Activated T-cell treated with anti-CD3 and anti-CD28 coated beads, Interleukin-2, amount 50 U/mL, for 1 hour (primary cell): Measurements from ENCODE around the gene PCNA.
A peak's percentile ranks its signal among the peaks of the same experiment; 100 is the strongest.
"Not testable (repeated sequence)": the region's sequence is repeated elsewhere in the genome, so short reads cannot be mapped to it uniquely, and the experiment has no call there.

ENCODE experiments used
- DNase-seq: peaks from one replicate; pipeline ENCODE4 v3.0.0-alpha.2; 2020

PCNA gene

DNA sequence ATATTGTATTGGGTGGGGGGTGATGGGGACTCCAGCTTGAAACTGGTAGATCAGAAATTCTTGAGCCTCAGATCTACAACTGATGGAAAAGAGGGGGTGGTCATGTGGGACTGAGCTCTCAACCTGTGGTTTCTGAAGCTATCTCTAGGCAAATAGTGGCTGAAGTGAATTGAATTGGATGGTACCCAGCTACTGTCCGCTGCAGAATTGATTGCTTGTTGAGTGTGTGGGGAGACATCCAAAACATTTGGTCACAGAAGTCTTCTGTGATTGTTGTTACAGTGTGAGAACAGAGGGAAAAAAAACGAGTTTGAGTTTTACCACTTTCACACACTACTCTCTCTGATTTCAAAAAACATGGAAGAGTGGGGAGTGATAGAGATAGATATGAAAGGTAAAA lies 21.9 kb upstream of the PCNA start:
- DNase-seq: no peak

GRCh38 chr20:5140195-5140594 lies 20.4 kb upstream of the PCNA start:
- no peak for DNase-seq

DNA sequence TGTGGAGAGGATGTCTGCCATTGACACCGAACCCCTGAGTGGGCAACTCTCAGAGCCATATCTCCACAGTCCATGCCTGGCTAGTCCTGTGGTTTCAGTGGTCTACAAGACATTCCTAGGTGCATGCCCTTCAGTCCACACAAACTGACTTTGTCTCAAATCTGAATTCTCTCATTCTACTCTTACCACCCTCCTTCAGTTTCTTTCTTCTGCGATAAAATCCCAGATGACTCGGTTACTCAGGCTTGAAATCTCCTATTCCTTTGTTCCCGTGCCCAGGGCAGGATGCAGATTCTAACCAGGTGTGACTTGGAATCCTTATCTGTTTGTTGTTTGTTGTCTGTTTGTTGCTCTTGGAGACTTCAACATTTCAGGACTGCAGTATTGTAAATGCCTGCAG lies 16.3 kb upstream of the PCNA start:
- no peak for DNase-seq

- no peak for DNase-seq
These were observed 15.7 kb upstream of the PCNA start for GRCh38 chr20:5135363-5136012.

GRCh38 chr20:5133998-5134397 lies 14.2 kb upstream of the PCNA start:
- DNase-seq: no peak

GRCh38 chr20:5131502-5131901 lies 11.7 kb upstream of the PCNA start:
- DNase-seq: no peak

DNA sequence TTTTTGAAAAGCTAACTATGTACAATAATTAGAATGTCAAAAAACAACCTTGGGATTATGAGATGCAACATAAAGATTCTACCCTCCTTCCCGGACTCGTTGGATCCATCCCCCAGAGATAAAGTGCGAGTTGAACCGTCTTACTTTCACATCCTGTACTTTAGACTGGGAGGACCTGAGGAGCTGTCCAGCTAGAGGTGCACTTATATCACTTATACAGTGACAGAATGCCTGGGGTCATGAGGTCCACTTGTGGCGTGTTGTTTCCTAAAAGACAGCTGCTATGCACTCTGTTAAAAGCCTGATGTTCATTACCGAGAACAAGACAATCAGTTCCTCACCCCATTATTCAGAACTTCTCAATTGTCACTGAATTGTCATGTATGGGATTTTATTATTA lies 9.1 kb upstream of the PCNA start:
- no peak for DNase-seq

- no peak for DNase-seq
These were observed 8.2 kb upstream of the PCNA start for GRCh38 chr20:5127859-5128424.

- DNase-seq: peak; percentile 64
These were observed 7.6 kb upstream of the PCNA start for GRCh38 chr20:5127204-5127858.

DNA sequence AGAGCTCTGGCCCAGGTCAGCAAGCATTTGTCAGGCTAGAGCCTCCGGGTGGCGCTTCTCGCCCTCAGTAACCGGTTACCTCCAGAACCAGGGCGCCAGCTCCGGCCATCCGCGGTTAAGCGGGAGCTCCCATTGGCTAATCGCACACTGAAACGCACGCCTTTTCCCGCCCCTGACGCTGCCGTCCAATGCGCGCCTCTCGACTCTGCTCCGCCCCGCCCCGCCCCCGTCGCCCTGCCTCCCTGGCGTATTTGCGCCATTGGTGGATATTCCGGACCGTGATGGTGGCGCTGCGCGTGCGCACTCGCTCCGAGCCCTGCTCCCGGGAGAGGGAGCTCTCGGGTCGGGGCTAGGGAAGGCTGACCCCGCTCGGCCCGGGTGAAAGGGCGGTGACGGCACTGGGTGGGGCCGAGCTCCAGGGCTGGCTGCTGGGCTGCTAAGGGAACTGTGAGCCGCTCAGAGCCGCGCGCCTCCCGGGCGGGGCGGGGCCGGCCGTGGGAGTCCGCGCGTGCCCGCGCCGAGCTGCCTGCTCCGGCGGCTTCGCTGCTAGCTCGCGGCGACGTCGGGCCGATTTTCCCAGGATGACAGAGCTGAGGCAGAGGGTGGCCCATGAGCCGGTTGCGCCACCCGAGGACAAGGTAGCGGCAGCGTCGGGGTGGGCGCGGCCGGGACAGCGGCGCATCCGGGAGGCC lies 6.9 kb upstream of the PCNA start, which contains the start of gene CDS2:
TSS of gene CDS2 (plus strand) at position 497 of the 692 bp plus-strand sequence. CDS start at position 582, 85 bp downstream.
- DNase-seq: peak; percentile 100

DNA sequence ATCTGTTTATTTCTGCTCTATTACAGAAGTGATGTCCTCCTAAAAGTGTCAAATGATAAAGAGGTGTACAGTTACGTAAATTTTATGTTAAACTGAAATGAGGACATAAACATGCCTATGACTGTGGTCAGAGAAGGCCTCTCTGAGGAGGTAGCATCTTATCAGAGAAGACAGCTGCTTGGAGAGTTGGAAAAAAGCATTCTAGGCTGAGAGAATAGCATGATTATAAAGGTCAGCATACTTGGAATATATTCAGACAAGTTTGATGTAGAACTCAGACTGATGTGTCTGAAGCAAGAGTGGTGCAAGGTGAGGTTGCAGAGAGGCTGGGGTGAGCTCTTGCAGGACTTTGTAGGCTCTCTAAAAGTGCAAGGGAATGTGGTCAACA lies 3.1 kb upstream of the PCNA start:
- no peak for DNase-seq

GRCh38 chr20:5120185-5120476 lies 373 bp upstream of the PCNA start:
- DNase-seq: no peak

GRCh38 chr20:5119143-5119434 lies 669 bp downstream of the PCNA start:
- DNase-seq: no peak

DNA sequence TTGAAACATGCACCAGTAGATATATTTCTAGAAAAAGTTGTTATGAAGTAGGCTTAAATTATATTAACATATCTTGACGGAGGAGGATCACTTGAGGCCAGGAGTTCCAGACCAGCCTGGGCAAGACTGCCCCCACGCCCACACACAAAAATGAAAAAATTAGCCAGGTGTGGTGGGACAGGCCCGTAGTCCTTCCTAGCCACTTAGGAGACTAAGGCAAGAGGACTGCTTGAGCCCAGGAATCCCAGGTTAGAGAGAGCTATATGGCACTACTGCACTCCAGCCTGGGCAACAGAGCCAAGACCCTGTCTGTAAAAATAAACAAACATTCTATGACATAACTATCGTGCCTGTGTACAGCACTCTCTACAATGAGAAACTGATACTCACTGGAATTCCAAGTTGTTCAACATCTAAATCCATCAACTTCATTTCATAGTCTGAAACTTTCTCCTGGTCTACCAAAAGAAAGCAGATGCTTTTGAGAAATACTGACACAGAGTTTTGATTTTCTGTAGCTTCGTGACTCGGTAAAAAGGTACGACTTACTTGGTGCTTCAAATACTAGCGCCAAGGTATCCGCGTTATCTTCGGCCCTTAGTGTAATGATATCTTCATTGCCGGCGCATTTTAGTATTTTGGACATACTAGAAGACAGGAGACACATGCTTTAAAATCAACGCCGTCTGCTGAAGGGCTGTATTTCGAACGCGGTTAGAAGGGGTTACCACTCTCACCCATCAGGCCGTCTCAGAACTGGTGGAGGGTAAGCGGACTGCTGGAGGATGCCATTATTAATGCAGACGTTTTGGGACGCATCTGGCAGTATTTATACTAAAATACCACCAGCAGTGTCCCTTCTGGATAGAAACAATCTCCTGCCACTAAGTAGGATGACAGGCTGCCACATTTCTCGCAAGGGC lies 1.3 kb downstream of the PCNA start:
- no peak for DNase-seq

- no peak for DNase-seq
These were observed 2.9 kb downstream of the PCNA start for GRCh38 chr20:5116875-5117274.

DNA sequence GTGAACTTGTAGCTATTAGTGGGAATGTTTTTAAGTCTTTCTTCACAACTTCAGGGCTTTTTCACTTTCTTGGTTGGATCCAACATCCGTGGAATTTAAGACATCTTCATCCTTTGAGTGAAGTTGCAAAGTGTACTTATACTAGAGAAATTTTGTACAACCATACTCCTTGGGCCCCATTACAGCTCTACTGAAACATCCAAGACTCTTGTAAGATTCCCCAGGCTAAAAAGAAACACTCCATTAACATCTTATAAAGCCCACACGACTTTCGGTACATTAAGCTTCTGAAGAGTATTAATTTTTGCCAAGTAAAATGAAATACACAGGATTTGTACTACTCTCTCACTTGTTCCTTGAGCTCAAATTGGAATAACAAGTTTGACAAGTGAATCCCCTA lies 5.4 kb downstream of the PCNA start:
- no peak for DNase-seq

DNA sequence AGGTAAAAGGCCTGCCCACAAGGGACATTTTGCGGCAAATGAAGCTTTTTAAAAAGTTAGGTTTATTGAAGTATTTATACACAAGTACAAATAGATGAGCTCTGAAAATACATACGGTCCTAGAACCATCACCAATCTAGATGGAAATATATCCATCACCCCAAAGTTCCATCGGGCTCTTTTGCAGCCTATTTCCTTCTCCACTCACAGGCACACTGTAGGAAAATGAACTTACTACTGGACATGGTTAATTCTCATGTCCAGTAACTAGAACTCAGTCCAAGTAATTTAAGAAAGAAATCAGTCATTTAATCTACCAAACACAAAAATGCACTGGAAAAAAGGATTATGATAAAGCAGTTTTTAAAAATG lies 6.2 kb downstream of the PCNA start:
- DNase-seq: no peak

GRCh38 chr20:5109276-5109675 lies 10.5 kb downstream of the PCNA start:
- DNase-seq: no peak

DNA sequence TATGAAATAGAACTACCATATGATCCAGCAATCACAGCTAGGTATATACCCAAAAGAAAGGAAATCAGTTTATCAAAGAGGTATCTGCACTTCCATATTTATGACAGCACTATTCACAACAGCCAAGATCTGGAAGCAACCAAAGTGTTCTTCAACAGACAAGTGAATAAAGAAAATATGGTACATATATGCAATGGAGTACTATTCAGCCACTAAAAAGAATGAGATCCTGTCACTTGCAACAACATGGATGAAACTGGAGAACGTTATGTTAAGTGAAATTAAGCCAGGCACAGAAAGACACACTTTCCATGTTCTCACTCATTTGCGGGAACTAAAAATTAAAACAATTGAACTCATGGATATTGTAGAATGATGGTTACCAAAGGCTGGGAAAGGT lies 15.3 kb downstream of the PCNA start:
- DNase-seq: no peak

DNA sequence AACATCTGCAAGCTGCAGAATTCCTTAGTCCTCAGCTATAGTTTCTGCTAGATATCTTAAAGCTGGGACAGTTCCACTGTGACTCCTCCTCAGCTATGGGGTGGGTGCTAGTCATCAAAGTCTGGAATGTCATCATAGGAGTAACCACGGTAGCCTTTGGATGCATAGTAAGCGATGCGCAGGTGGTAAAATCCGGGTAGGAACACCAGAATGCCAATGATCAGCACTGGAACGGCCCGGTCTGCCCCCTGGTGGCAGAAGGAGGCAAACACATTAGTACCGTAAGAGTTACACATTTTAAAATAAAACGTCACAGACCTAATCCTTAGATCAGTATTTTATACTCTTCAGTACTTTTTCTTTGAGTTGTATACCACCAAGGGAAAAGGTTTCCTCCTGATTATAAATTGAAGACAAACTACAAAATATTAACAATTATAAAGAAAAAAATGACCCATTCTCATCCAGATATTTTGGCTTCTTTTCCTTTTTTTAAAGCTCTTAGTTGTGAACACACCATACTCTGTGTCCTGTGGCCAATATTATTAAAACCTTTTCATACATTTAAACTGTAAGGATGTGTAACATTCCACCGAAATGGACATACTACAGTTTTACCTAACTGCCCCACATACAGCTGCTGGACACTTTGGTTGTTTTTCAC lies 18.9 kb downstream of the PCNA start:
- peak; percentile 83 for DNase-seq

- not testable (repeated sequence) for DNase-seq
These were observed 19.8 kb downstream of the PCNA start for GRCh38 chr20:5099909-5100308.

DNA sequence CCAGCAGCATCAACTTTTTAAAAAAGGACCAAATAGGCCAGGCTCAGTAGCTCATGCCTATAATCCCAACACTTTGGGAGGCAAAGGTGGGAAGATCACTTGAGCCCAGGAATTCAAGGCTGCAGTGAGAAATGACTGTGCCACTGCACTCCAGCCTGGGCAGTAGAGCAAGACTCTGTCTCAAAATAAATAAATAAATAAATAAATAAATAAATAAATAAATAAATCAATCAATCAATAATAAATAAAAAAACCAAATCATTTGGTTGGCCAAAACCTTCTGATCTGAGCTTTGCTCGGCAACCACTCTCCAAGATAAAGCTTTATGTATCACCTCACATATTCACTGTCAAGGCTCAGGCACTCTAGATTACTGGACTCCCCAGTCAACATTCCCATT lies 20.7 kb downstream of the PCNA start:
- DNase-seq: not testable (repeated sequence)

DNA sequence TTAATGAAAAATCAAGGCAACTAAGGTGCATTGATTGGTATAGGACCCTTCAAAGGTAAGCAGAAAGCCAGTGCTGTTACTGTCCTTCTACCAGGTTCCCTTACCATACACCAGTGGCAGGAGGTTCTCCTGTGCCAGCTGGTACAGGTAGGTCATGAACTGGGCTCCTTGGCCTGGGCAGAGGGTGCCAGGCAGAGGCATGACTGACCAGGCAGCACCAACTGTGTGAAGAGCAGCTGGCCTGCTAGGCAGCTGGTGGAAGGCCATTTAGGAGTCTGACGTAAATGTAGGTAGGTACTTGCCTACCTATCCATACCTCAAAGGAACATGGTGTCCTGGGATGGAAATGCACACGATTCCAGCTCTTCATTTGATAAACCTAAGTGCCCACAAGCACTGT lies 23.3 kb downstream of the PCNA start:
- no peak for DNase-seq
